Gastrocnemius medialis (tissue), 4 donors: ENCODE results near the gene LPIN1.
"Not testable (repeated sequence)": the region's sequence is repeated elsewhere in the genome, so short reads cannot be mapped to it uniquely, and the experiment has no call there.

ENCODE experiments used
- POLR2A ChIP-seq, 2 donors: fragments of 450-650 bp; IDR thresholded peaks; one replicate each; pipeline ENCODE4 v1.6.1; 2017; ENCODE audit warnings: antibody characterized with exemption in 2 of 2, mild to moderate bottlenecking in 2 of 2, moderate library complexity in 2 of 2
- TF ChIP-seq, protein P1 (sequence below), 5 experiments: fragments of 450-650 bp in 3 of 5; fragments of 200-600 bp in 2 of 5; sonication (generic) in 2 of 5; IDR thresholded peaks in 4 of 5; conservative IDR thresholded peaks in 1 of 5; 1 replicate in 4 of 5; 2 replicates in 1 of 5; pipeline ENCODE4 v1.5.1; 2016 to 2019; ENCODE audit warnings: antibody characterized with exemption in 5 of 5, mild to moderate bottlenecking in 3 of 5, moderate library complexity in 3 of 5

DNA sequence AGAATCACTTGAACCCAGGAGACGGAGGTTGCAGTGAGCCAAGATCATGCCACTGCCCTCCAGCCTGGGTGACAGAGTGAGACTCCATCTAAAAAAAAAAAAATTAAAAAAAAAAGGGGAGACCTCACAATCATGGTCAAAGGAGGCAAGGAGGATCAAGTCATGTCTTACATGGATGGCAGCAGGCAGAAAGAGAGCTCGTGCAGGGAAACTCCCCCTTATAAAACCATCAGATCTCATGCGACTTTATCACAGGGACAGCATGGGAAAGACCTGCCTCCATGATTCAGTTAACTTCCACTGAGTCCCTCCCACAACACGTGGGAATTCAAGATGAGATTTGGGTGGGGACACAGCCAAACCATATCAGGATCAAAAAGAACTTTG is 75.9 kb downstream of the LPIN1 start:
- TF ChIP-seq, protein P1, sequence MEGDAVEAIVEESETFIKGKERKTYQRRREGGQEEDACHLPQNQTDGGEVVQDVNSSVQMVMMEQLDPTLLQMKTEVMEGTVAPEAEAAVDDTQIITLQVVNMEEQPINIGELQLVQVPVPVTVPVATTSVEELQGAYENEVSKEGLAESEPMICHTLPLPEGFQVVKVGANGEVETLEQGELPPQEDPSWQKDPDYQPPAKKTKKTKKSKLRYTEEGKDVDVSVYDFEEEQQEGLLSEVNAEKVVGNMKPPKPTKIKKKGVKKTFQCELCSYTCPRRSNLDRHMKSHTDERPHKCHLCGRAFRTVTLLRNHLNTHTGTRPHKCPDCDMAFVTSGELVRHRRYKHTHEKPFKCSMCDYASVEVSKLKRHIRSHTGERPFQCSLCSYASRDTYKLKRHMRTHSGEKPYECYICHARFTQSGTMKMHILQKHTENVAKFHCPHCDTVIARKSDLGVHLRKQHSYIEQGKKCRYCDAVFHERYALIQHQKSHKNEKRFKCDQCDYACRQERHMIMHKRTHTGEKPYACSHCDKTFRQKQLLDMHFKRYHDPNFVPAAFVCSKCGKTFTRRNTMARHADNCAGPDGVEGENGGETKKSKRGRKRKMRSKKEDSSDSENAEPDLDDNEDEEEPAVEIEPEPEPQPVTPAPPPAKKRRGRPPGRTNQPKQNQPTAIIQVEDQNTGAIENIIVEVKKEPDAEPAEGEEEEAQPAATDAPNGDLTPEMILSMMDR (IDR thresholded peaks at IDR 0.05 in 4 of 5, conservative IDR thresholded peaks at IDR 0.05 in 1 of 5) = not testable (repeated sequence)
- not testable (repeated sequence) for TF ChIP-seq POLR2A (IDR thresholded peaks at IDR 0.05)
